ENCODE results near the gene CELF2.

Gene CELF2

DNA sequence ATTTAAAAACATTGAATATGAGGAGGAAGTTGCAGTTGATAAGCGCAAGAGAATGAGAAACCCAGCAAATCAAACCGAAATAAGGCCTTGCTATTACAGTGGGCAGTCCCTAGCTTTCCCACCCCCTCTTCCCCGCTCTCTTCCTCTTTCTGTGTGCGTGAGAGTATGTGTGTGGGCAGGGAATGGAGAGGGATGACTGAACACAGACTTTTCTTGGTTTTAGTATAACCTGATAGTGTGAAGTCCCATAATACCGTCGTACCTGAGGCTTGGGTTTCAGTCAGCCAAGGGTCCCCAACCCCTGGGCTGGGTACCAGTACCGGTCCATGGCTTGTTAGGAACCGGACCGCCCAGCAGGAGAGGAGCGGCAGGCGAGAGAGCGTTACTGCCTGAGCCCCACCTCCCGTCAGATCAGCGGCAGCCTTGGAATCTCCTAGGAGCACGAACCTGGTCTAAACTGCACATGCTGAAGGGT, 255.3 kb downstream of the CELF2 start:
- TF ChIP-seq CTCF (IDR thresholded peaks at IDR 0.05; ENCODE audit: borderline replicate concordance, extremely low read depth, low read length, poor library complexity, severe bottlenecking) (no peak), EZH2 (IDR thresholded peaks at IDR 0.05; ENCODE audit: borderline replicate concordance, low read depth, low read length, severe bottlenecking) (no peak)
- Histone ChIP-seq H3K4me2 (ENCODE audit: insufficient read depth, low read length) (no peak overlapping the region), H3K9ac (ENCODE audit: low read depth, low read length) (no peak overlapping the region), H2AFZ (ENCODE audit: low read depth, low read length) (no peak overlapping the region), H3K27me3 (ENCODE audit: insufficient read depth, low read length, poor library complexity) (no peaks in the 10 kb centered on the region), H3K9me3 (ENCODE audit: insufficient read depth, low read length, severe bottlenecking) (no peaks in the 10 kb centered on the region), H3K4me3 (ENCODE audit: low read depth in 1 of 2, low read length in 2 of 2) (no peak overlapping the region), H3K79me2 (ENCODE audit: insufficient read depth, low read length) (no peaks in the 10 kb centered on the region), H3K4me1 (ENCODE audit: insufficient read depth, low read length) (no peaks in the 10 kb centered on the region), H3K27ac (ENCODE audit: low read length) (no peak overlapping the region), H4K20me1 (ENCODE audit: insufficient read depth, low read length) (no peaks in the 10 kb centered on the region), H3K36me3 (ENCODE audit: insufficient read depth, low read length) (peaks cover 71% of the 10 kb centered on the region)
- ATAC-seq (ENCODE audit: insufficient read depth, low read depth): no peak
- no peak for DNase-seq

DNA sequence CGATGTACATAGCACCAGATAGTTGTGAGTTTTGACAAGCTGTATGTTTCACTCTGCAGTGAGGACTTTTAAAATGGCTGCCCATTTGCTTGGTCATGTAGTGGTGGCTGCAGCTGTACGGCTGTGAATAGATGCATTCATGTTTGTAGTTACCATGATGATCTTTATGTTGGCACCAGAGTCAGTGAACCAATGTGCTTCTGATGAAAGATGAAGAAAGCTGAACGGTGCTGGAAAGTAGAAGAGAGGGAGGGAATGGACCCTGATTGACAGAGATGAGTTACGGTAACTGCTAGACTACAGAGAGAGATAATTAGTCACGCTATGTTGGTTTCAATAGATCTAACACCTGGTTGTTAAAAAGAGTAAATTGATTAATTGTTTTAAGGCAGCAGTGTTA, 256.8 kb downstream of the CELF2 start:
- ATAC-seq (ENCODE audit: insufficient read depth, low read depth): no peak
- no peak for DNase-seq
- Histone ChIP-seq H3K9ac (ENCODE audit: low read depth, low read length) (no peak overlapping the region), H3K9me3 (ENCODE audit: insufficient read depth, low read length, severe bottlenecking) (no peaks in the 10 kb centered on the region), H3K4me1 (ENCODE audit: insufficient read depth, low read length) (no peaks in the 10 kb centered on the region), H3K4me2 (ENCODE audit: insufficient read depth, low read length) (no peak overlapping the region), H3K79me2 (ENCODE audit: insufficient read depth, low read length) (no peaks in the 10 kb centered on the region), H3K27me3 (ENCODE audit: insufficient read depth, low read length, poor library complexity) (no peaks in the 10 kb centered on the region), H3K27ac (ENCODE audit: low read length) (no peak overlapping the region), H3K36me3 (ENCODE audit: insufficient read depth, low read length) (peaks cover 79% of the 10 kb centered on the region), H2AFZ (ENCODE audit: low read depth, low read length) (no peak overlapping the region), H4K20me1 (ENCODE audit: insufficient read depth, low read length) (no peaks in the 10 kb centered on the region), H3K4me3 (ENCODE audit: low read depth in 1 of 2, low read length in 2 of 2) (no peak overlapping the region)
- TF ChIP-seq CTCF (IDR thresholded peaks at IDR 0.05; ENCODE audit: borderline replicate concordance, extremely low read depth, low read length, poor library complexity, severe bottlenecking): no peak
- TF ChIP-seq EZH2 (IDR thresholded peaks at IDR 0.05; ENCODE audit: borderline replicate concordance, low read depth, low read length, severe bottlenecking): no peak

- no peaks in the 10 kb centered on the region for H3K27me3 ChIP-seq (ENCODE audit: insufficient read depth, low read length, poor library complexity)
- H3K9me3 ChIP-seq (ENCODE audit: insufficient read depth, low read length, severe bottlenecking): no peaks in the 10 kb centered on the region
- no peaks in the 10 kb centered on the region for H4K20me1 ChIP-seq (ENCODE audit: insufficient read depth, low read length)
- H3K4me1 ChIP-seq (ENCODE audit: insufficient read depth, low read length): no peaks in the 10 kb centered on the region
- H3K4me2 ChIP-seq (ENCODE audit: insufficient read depth, low read length): no peak overlapping the region
- no peak overlapping the region for H3K9ac ChIP-seq (ENCODE audit: low read depth, low read length)
- no peak overlapping the region for H3K27ac ChIP-seq (ENCODE audit: low read length)
- no peak overlapping the region for H3K4me3 ChIP-seq (ENCODE audit: low read depth in 1 of 2, low read length in 2 of 2)
- no peak overlapping the region for H2AFZ ChIP-seq (ENCODE audit: low read depth, low read length)
- peaks cover 75% of the 10 kb centered on the region for H3K36me3 ChIP-seq (ENCODE audit: insufficient read depth, low read length)
- ATAC-seq (ENCODE audit: insufficient read depth, low read depth) (no peak), DNase-seq (no peak)
- H3K79me2 ChIP-seq (ENCODE audit: insufficient read depth, low read length): no peaks in the 10 kb centered on the region
- no peak for TF ChIP-seq CTCF (IDR thresholded peaks at IDR 0.05; ENCODE audit: borderline replicate concordance, extremely low read depth, low read length, poor library complexity, severe bottlenecking)
- TF ChIP-seq EZH2 (IDR thresholded peaks at IDR 0.05; ENCODE audit: borderline replicate concordance, low read depth, low read length, severe bottlenecking): no peak
Measured at GRCh38 chr10:11275651-11276050, 258.0 kb downstream of the CELF2 start.

Data from DND-41 (cell line).